IPS-NIHi11 (cell line): ENCODE data around the gene SYNPO2.
A peak's percentile ranks its signal among the peaks of the same experiment; 100 is the strongest.
"Not testable (repeated sequence)": the region's sequence is repeated elsewhere in the genome, so short reads cannot be mapped to it uniquely, and the experiment has no call there.

Source experiments
- DNase-seq: peaks from one replicate; pipeline ENCODE4 v3.0.0; 2012; ENCODE audit warnings: mixed read lengths, low spot score

Gene SYNPO2

GRCh38 chr4:119067670-119068360, 179.2 kb downstream of the SYNPO2 start:
- not testable (repeated sequence) for DNase-seq

GRCh38 chr4:119068529-119068962, 179.9 kb downstream of the SYNPO2 start:
- DNase-seq = no peak

- no peak for DNase-seq
Measured at GRCh38 chr4:119070301-119070700, 181.6 kb downstream of the SYNPO2 start.

- DNase-seq = no peak
Measured at GRCh38 chr4:119080721-119081541, 192.3 kb downstream of the SYNPO2 start.

- no peak for DNase-seq
Measured at GRCh38 chr4:119081542-119081859, 192.8 kb downstream of the SYNPO2 start.

- DNase-seq = no peak
Measured at GRCh38 chr4:119081943-119082342, 193.3 kb downstream of the SYNPO2 start.

GRCh38 chr4:119082661-119083060, 194.0 kb downstream of the SYNPO2 start:
- DNase-seq = no peak

GRCh38 chr4:119084513-119084912, 195.9 kb downstream of the SYNPO2 start:
- DNase-seq = no peak

- no peak for DNase-seq
Measured at GRCh38 chr4:119087121-119087520, 198.5 kb downstream of the SYNPO2 start.

- no peak for DNase-seq
Measured at GRCh38 chr4:119087656-119088055, 199.0 kb downstream of the SYNPO2 start.

GRCh38 chr4:119093042-119093827, 204.6 kb downstream of the SYNPO2 start:
- DNase-seq = no peak

GRCh38 chr4:119097282-119097900, 208.7 kb downstream of the SYNPO2 start:
- DNase-seq = no peak

- DNase-seq = no peak
Measured at GRCh38 chr4:119098306-119098705, 209.7 kb downstream of the SYNPO2 start.

GRCh38 chr4:119099227-119099810, 210.7 kb downstream of the SYNPO2 start:
- no peak for DNase-seq

- no peak for DNase-seq
Measured at GRCh38 chr4:119100655-119101054, 212.0 kb downstream of the SYNPO2 start.

- DNase-seq = peak; percentile 22
Measured at GRCh38 chr4:119103263-119103662, 214.6 kb downstream of the SYNPO2 start.

GRCh38 chr4:119104644-119105273, 216.1 kb downstream of the SYNPO2 start:
- DNase-seq = no peak

- DNase-seq = no peak
Measured at GRCh38 chr4:119105605-119106004, 217.0 kb downstream of the SYNPO2 start.

GRCh38 chr4:119106036-119107000, 217.7 kb downstream of the SYNPO2 start:
- DNase-seq = no peak

- DNase-seq = no peak
Measured at GRCh38 chr4:119110121-119110520, 221.5 kb downstream of the SYNPO2 start.
